Panc1 (cell line): ENCODE results near the gene BAZ2B. TPM values are rescaled to one million over a fixed set of nuclear protein-coding genes. Genes with fewer than 3 reads are reported as not detected.

Source experiments
- ATAC-seq: fragments of 200-7000 bp; cut with Tn5 transposase; 2 replicates; pipeline ENCODE4 v1.9.1; 2020; ENCODE audit warnings: mild to moderate bottlenecking, moderate library complexity
- BruUV-seq: library from RNA; stranded (reverse); fragments of 400-500 nt; replicated peaks from 2 replicates; lab custom pipeline; 2021; lab: Mats Ljungman, UMichigan
- CTCF ChIA-PET: fragments of 300-600 bp; sonication (Branson Sonifier 250); formaldehyde crosslinking; loops from one replicate; lab custom pipeline; 2022; ENCODE audit warnings: antibody characterized with exemption; lab: Charles Lee
- POLR2A ChIA-PET: fragments of 300-600 bp; sonication (Branson Sonifier 250); formaldehyde crosslinking; loops from one replicate; lab custom pipeline; 2022; ENCODE audit warnings: antibody characterized with exemption; lab: Charles Lee
- DNase-seq: peaks from one replicate; pipeline ENCODE4 v3.0.0-alpha.2; 2010; ENCODE audit warnings: low read depth, low spot score
- H3K27ac ChIP-seq: 2 replicates; pipeline ENCODE4 v1.5.1; 2011; ENCODE audit warnings: mild to moderate bottlenecking, low read length, inconsistent platforms
- H3K27me3 ChIP-seq: fragments of 200-500 bp; sonication (Bioruptor generic); 2 replicates; pipeline ENCODE4 v1.6.0; 2014; ENCODE audit warnings: low read length, inconsistent platforms; ENCODE audit not compliant: control insufficient read depth, insufficient read depth
- H3K36me3 ChIP-seq: fragments of 200-500 bp; sonication (Bioruptor generic); 2 replicates; pipeline ENCODE4 v1.5.1; 2014; ENCODE audit warnings: inconsistent platforms, mild to moderate bottlenecking, low read length, moderate library complexity; ENCODE audit not compliant: control insufficient read depth, insufficient read depth
- H3K4me1 ChIP-seq: 2 replicates; pipeline ENCODE4 v1.5.1; 2011; ENCODE audit warnings: inconsistent platforms, mild to moderate bottlenecking, low read length, moderate library complexity; ENCODE audit not compliant: control insufficient read depth, insufficient read depth
- H3K4me3 ChIP-seq, 2 experiments: 2 replicates each; pipeline ENCODE4 v1.5.1; 2011 to 2012; ENCODE audit warnings: low read depth in 2 of 2, low read length in 2 of 2, mild to moderate bottlenecking in 2 of 2, inconsistent platforms in 1 of 2, moderate library complexity in 1 of 2
- H3K9me3 ChIP-seq: fragments of 200-500 bp; sonication (Bioruptor generic); 2 replicates; pipeline ENCODE4 v1.5.1; 2014; ENCODE audit warnings: low read depth, mild to moderate bottlenecking, inconsistent platforms, low read length, moderate library complexity; ENCODE audit not compliant: control insufficient read depth, insufficient read depth
- POLR2AphosphoS5 ChIP-seq: IDR thresholded peaks from 2 replicates; pipeline ENCODE4 v1.6.1; 2012; ENCODE audit warnings: mild to moderate bottlenecking, low read depth, low read length, moderate library complexity
- SIN3A ChIP-seq: IDR thresholded peaks from 2 replicates; pipeline ENCODE4 v1.6.1; 2012; ENCODE audit warnings: low read depth, mild to moderate bottlenecking, low read length, moderate library complexity, borderline replicate concordance; ENCODE audit not compliant: insufficient read depth
- TCF7L2 ChIP-seq: IDR thresholded peaks from 2 replicates; pipeline ENCODE4 v1.6.1; 2011; ENCODE audit warnings: mild to moderate bottlenecking, low read depth, low read length, inconsistent platforms
- in situ Hi-C: cut with HindIII; loops from 2 replicates; pipeline ENCODE4 v1.10.0; 2016; ENCODE audit warnings: low sequenced_read_pairs, low pct_unique_long_range_greater_than_20kb
- intact Hi-C: fragments of 100-400 bp; cut with micrococcal nuclease; formaldehyde crosslinking; loops from one replicate; pipeline ENCODE4 v1.10.0; 2022; ENCODE audit not compliant: unreplicated experiment
- total RNA-seq: library from RNA; stranded (reverse); gene quantifications from one replicate; pipeline ENCODE4 v1.2.1, GENCODE V29; 2021; ENCODE audit not compliant: unreplicated experiment
- TF ChIP-seq, protein P1 (sequence below): fragments of 450-650 bp; IDR thresholded peaks from 2 replicates; pipeline ENCODE4 v1.5.1; 2017; ENCODE audit warnings: mild to moderate bottlenecking
- TF ChIP-seq, protein P2 (sequence below), 2 experiments: IDR thresholded peaks; 2 replicates each; pipeline ENCODE4 v1.6.1; 2011 to 2012; ENCODE audit warnings: low read depth in 2 of 2, control low read depth in 1 of 2, low read length in 1 of 2, mild to moderate bottlenecking in 1 of 2, moderate library complexity in 1 of 2; ENCODE audit not compliant: insufficient read depth in 1 of 2

Gene BAZ2B
- total RNA-seq, 1 experiment from 2014 or later, result 38.6 TPM

DNA sequence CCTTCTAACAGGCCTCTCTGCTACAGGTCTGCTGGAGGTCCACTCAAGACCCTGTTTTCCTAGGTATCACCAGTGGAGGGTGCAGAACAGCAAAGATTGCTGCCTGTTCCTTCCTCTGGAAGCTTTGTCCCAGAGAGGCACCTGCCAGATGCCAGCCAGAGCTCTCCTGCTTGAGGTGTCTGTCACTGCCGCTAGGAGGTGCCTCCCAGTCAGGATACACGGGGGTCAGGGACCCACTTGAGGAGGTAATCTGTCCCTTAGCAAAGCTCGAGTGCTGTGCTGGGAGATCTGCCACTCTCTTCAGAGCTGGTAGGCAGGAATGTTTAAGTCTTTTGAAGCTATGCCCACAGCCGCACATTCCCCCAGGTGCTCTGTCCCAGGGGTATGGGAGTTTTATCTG, 140.6 kb downstream of the BAZ2B start:
- Histone ChIP-seq H3K27me3 (no peaks in the 10 kb centered on the region), H3K36me3 (no peaks in the 10 kb centered on the region; the same call in 1 of the 2 replicates), H3K4me1 (no peaks in the 10 kb centered on the region), H3K27ac (no peak overlapping the region), H3K9me3 (no peaks in the 10 kb centered on the region), H3K4me3 (no peak overlapping the region)
- in situ Hi-C loops (no loop called here), intact Hi-C loops (no loop called here)
- DNase-seq, result no peak
- no TSS peak for BruUV-seq
- ChIA-PET CTCF (no interaction called here), POLR2A (no interaction called here)
- no peak for ATAC-seq
- TF ChIP-seq SIN3A (no peak), POLR2AphosphoS5 (no peak), TCF7L2 (no peak)
- TF ChIP-seq, protein P1, sequence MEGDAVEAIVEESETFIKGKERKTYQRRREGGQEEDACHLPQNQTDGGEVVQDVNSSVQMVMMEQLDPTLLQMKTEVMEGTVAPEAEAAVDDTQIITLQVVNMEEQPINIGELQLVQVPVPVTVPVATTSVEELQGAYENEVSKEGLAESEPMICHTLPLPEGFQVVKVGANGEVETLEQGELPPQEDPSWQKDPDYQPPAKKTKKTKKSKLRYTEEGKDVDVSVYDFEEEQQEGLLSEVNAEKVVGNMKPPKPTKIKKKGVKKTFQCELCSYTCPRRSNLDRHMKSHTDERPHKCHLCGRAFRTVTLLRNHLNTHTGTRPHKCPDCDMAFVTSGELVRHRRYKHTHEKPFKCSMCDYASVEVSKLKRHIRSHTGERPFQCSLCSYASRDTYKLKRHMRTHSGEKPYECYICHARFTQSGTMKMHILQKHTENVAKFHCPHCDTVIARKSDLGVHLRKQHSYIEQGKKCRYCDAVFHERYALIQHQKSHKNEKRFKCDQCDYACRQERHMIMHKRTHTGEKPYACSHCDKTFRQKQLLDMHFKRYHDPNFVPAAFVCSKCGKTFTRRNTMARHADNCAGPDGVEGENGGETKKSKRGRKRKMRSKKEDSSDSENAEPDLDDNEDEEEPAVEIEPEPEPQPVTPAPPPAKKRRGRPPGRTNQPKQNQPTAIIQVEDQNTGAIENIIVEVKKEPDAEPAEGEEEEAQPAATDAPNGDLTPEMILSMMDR, result no peak
- TF ChIP-seq, protein P2, sequence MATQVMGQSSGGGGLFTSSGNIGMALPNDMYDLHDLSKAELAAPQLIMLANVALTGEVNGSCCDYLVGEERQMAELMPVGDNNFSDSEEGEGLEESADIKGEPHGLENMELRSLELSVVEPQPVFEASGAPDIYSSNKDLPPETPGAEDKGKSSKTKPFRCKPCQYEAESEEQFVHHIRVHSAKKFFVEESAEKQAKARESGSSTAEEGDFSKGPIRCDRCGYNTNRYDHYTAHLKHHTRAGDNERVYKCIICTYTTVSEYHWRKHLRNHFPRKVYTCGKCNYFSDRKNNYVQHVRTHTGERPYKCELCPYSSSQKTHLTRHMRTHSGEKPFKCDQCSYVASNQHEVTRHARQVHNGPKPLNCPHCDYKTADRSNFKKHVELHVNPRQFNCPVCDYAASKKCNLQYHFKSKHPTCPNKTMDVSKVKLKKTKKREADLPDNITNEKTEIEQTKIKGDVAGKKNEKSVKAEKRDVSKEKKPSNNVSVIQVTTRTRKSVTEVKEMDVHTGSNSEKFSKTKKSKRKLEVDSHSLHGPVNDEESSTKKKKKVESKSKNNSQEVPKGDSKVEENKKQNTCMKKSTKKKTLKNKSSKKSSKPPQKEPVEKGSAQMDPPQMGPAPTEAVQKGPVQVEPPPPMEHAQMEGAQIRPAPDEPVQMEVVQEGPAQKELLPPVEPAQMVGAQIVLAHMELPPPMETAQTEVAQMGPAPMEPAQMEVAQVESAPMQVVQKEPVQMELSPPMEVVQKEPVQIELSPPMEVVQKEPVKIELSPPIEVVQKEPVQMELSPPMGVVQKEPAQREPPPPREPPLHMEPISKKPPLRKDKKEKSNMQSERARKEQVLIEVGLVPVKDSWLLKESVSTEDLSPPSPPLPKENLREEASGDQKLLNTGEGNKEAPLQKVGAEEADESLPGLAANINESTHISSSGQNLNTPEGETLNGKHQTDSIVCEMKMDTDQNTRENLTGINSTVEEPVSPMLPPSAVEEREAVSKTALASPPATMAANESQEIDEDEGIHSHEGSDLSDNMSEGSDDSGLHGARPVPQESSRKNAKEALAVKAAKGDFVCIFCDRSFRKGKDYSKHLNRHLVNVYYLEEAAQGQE (IDR thresholded peaks at IDR 0.05; ENCODE audit: insufficient read depth in 1 of 2, low read depth in 2 of 2, low read length in 1 of 2), result no peak

DNA sequence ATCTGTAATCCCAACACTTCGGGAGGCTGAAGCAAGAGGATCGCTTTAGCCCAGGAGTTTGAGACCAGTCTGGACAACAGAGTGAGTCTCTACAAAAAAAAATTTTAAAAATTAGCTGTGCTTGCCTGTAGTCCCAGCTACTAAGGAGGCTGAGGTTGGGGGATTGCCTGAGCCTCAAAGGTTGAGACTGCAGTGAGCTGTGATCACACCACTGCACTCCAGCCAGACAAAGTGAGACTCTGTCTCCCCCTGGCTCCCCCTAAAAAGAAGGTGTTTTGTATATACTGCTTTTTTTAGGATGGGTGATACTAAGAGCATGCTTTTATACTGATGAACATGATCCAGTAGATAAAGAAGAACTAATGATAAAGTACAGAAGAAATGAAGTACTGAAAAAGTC, 145.0 kb downstream of the BAZ2B start:
- ATAC-seq (no peak), DNase-seq (no peak)
- no peaks in the 10 kb centered on the region for H3K4me1 ChIP-seq
- ChIA-PET CTCF (interaction anchor here (0.5 kb wide), 1 partner anchor 418 kb away, joined by 3 read pairs; no protein-coding TSS in a partner anchor), POLR2A (interaction anchor here (0.5 kb wide), 1 partner anchor 80 kb away, joined by 3 read pairs; no protein-coding TSS in a partner anchor)
- in situ Hi-C loops, result no loop called here
- intact Hi-C loops, result no loop called here
- H3K9me3 ChIP-seq, result no peaks in the 10 kb centered on the region
- no peaks in the 10 kb centered on the region for H3K36me3 ChIP-seq
- no peaks in the 10 kb centered on the region for H3K27me3 ChIP-seq
- H3K4me3 ChIP-seq, result no peak overlapping the region
- no peak for TF ChIP-seq SIN3A
- TF ChIP-seq POLR2AphosphoS5, result no peak
- TF ChIP-seq TCF7L2, result no peak
- TF ChIP-seq, protein P2 (IDR thresholded peaks at IDR 0.05; ENCODE audit: insufficient read depth in 1 of 2, low read depth in 2 of 2, low read length in 1 of 2), result no peak
- TF ChIP-seq, protein P1, result no peak
- BruUV-seq, result no TSS peak
- no peak overlapping the region for H3K27ac ChIP-seq
